Skeletal muscle cell (primary cell): Measurements from ENCODE around the gene HDHD2.

ENCODE experiments used
- DNase-seq: peaks from one replicate; pipeline ENCODE4 v3.0.0-alpha.2; 2010; ENCODE audit warnings: low read depth
- H3K4me3 ChIP-seq: 2 replicates; pipeline ENCODE4 v1.5.1; 2011; ENCODE audit warnings: low read depth, mild to moderate bottlenecking, control low read depth, low read length, moderate library complexity

The HDHD2 gene

GRCh38 chr18:47080872-47081271 is 69.4 kb downstream of the HDHD2 start:
- DNase-seq, result no peak

GRCh38 chr18:47077111-47077510 is 73.2 kb downstream of the HDHD2 start:
- no peak overlapping the region for H3K4me3 ChIP-seq
- DNase-seq, result no peak

More at GRCh38 chr18:47080872-47081271, 69.4 kb downstream of the HDHD2 start:
- no peak overlapping the region for H3K4me3 ChIP-seq

DNA sequence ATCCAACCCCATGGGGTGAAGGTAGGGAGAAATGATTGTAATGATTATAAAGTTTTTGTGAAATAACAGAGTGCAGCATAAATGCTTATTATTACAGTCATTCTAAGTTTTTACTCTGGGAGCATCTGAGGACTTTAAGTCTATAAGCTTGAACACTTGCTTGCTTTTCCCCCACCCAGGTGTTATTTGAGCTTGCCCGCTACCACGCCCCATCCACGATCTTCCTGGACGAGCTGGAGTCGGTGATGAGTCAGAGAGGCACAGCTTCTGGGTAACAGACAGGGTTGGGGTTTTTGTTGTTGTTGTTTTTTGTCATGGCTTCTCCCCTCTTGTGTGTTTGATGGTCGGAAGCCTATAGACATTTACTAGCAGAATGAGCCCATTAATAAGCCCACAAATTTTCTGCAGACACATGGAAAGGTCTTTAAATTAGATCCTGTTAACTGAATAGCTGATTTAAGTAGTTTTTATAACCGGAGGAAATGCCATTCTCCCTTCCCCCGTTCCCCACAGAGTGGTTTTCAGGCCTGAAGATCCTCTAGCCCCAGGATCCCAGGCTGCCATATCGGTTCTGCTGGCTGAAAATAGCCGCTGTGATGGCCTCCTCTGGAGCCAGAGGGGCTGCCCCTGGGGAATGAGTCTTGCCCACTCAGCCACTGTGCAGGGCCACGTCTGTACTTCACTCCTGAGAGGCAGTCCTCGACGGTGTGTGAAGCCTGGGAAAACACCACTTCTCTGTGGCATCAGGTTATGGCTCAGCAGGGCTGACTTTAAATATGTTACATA is 75.0 kb downstream of the HDHD2 start:
- H3K4me3 ChIP-seq, result no peak overlapping the region
- no peak for DNase-seq

DNA sequence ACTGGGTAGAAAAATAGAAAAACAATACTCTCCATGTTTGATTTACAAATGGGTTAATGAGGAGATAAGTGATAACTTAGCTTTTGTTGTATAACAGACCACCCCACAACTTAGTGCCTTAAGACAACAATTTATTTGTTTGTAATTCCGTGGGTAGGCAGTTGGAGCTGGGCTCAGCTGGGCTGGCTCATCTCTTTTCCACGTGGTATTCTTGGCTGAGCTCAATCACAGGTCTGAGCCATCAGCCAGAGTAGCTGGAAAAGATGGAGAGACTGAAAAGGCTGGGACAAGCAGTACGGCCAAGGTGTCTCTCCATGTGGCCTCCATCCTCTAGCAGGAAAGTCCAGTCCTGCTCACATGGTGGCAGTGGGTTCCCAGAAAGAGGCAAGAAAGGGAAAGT is 82.7 kb downstream of the HDHD2 start:
- no peak for DNase-seq
- no peak overlapping the region for H3K4me3 ChIP-seq

GRCh38 chr18:47063096-47063495 is 87.2 kb downstream of the HDHD2 start:
- H3K4me3 ChIP-seq, result no peak overlapping the region
- DNase-seq, result no peak

DNA sequence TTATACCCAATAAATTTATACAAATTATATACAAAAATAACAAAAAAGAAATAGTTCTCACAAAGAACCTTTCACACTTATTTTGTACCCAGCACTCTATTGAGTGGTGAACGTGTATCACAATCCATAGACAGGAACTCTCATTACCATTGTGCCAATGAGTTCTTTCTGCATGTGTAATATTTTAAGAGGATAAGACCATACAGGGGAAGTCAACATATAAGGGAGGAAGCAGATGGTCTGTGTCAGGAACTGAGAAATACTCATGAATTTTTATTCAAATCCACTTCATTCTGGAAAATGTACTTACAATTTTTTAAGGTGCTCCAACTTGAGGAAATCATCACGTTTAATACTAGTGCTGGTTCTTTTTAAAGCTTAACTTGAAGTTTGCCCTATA is 87.8 kb downstream of the HDHD2 start:
- no peak for DNase-seq
- no peak overlapping the region for H3K4me3 ChIP-seq
